Measurements from ENCODE around the gene DOK3. TPM values are rescaled to one million over a fixed set of nuclear protein-coding genes. Genes with fewer than 3 reads are reported as not detected.

DOK3 gene
- polyA plus RNA-seq, 2 of the 4 experiments (the other 2 are of a cell fraction) = 1.3 to 7.1 TPM

DNA sequence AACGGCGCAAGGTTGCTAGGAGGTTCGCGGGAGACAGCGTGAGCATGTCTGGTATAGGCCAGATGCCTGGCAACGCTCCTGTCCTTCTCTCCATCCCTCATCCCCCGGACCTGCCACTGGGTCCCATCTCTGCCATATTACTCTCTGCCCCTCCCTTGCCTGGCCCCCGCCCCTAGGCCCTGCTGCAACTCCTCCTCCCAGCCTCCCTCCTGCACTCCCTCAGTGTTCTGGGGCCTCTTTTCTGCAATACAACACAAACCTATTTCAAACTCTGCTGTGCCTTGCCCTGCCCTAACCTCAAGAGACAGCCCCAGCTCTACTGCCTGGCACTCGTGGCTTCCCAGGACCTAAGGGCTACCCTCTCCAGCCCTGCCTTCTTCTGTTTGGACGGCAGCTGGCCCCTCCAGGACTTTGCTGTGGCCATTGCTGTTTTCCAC lies 27.2 kb downstream of the DOK3 start:
- Histone ChIP-seq H3K4me1 (peaks cover 6% of the 10 kb centered on the region; the same call in 1 of the 3 replicates), H3K4me2 (no peak overlapping the region), H3K27ac (no peak overlapping the region), H3K4me3 (no peak overlapping the region), H3K9me3 (no peaks in the 10 kb centered on the region)
- ChIA-PET CTCF (interaction anchor here (18.8 to 19.7 kb wide), 2 partner anchors 9 to 26 kb away, joined by 220 to 241 read pairs; no protein-coding TSS in a partner anchor), POLR2A (no interaction called here)
- ATAC-seq (peak in 1 of 2 experiments; percentile 7; a peak in 2 of 6 replicates), FAIRE-seq (no peak), DNase-seq (ENCODE audit: low read depth in 1 of 2, low spot score in 1 of 2) (no peak)
- WGBS (ENCODE audit: missing lambda C conversion rate) = 86% methylated on average over 10 of the region's 10 CpGs
- TF ChIP-seq HOXA7 (CRISPR knock-in tag; IDR thresholded peaks at IDR 0.05) = no peak
- no peak for TF ChIP-seq CHD4 (IDR thresholded peaks at IDR 0.05; ENCODE audit: borderline replicate concordance)
- no peak for TF ChIP-seq MAZ (IDR thresholded peaks at IDR 0.05; ENCODE audit: borderline replicate concordance, low read depth, low read length)
- TF ChIP-seq HDAC2 (IDR thresholded peaks at IDR 0.05) = no peak

GRCh38 chr5:177479774-177480173 lies 29.9 kb downstream of the DOK3 start:
- H3K4me2 ChIP-seq = no peak overlapping the region
- ATAC-seq (no peak), FAIRE-seq (no peak), DNase-seq (ENCODE audit: low read depth in 1 of 2, low spot score in 1 of 2) (no peak)
- no peak overlapping the region for H3K4me3 ChIP-seq
- TF ChIP-seq, protein P1, sequence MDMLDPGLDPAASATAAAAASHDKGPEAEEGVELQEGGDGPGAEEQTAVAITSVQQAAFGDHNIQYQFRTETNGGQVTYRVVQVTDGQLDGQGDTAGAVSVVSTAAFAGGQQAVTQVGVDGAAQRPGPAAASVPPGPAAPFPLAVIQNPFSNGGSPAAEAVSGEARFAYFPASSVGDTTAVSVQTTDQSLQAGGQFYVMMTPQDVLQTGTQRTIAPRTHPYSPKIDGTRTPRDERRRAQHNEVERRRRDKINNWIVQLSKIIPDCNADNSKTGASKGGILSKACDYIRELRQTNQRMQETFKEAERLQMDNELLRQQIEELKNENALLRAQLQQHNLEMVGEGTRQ (IDR thresholded peaks at IDR 0.05) = no peak
- TF ChIP-seq JUN (IDR thresholded peaks at IDR 0.05) = 0 out of 5 replicates have a peak, but pooled peaks of 1 of the 2 experiments have one; percentile 0
- ChIA-PET CTCF (interaction anchor here (1.0 to 19.7 kb wide), 4 partner anchors 12 to 76 kb away, joined by 4 to 241 read pairs (median 124); no protein-coding TSS in a partner anchor), POLR2A (no interaction called here)
- peak overlapping the region in 1 of 2 experiments; percentile 69; a peak in 2 of 6 replicates for H3K27ac ChIP-seq
- H3K4me1 ChIP-seq = peaks cover 21% of the 10 kb centered on the region; the same call in 2 of the 3 replicates
- H3K9me3 ChIP-seq = no peaks in the 10 kb centered on the region
- WGBS (ENCODE audit: missing lambda C conversion rate) = 84% methylated on average over 14 of the region's 14 CpGs

- no peak; a peak in 1 of 6 replicates for ATAC-seq
- ChIA-PET CTCF (interaction anchor here (0.6 to 19.7 kb wide), 8 partner anchors 10 to 817 kb away, joined by 3 to 241 read pairs (median 7); partner anchors contain the start of gene PDLIM7), POLR2A (interaction anchor here (0.6 to 1.2 kb wide), 2 partner anchors 16 to 18 kb away, joined by 3 to 4 read pairs; partner anchors contain the start of gene PDLIM7)
- Histone ChIP-seq H3K4me2 (no peak overlapping the region), H3K4me3 (no peak overlapping the region), H3K9me3 (no peaks in the 10 kb centered on the region), H3K4me1 (peaks cover 22% of the 10 kb centered on the region; the same call in 2 of the 3 replicates), H3K27ac (peak overlapping the region; percentile 22 to 69; a peak in 4 of 6 replicates)
- 81% methylated on average over 18 of the region's 18 CpGs for WGBS (ENCODE audit: missing lambda C conversion rate)
- no peak for DNase-seq (ENCODE audit: low read depth in 1 of 2, low spot score in 1 of 2)
- TF ChIP-seq CBX2 (IDR thresholded peaks at IDR 0.05; ENCODE audit: borderline replicate concordance, low read depth) = no peak
- TF ChIP-seq RARB (CRISPR knock-in tag; IDR thresholded peaks at IDR 0.05) = no peak
- TF ChIP-seq CHD2 (IDR thresholded peaks at IDR 0.05; ENCODE audit: low read length, partially characterized antibody) = no peak
- no peak for TF ChIP-seq FOSL2 (IDR thresholded peaks at IDR 0.05)
- TF ChIP-seq FOSL2 (CRISPR knock-in tag; IDR thresholded peaks at IDR 0.05) = no peak
- TF ChIP-seq JUN (IDR thresholded peaks at IDR 0.05) = 0 out of 5 replicates have a peak, but pooled peaks of 1 of the 2 experiments have one; percentile 18
- no peak for TF ChIP-seq FOSB (CRISPR knock-in tag; IDR thresholded peaks at IDR 0.05)
- TF ChIP-seq, protein P2, sequence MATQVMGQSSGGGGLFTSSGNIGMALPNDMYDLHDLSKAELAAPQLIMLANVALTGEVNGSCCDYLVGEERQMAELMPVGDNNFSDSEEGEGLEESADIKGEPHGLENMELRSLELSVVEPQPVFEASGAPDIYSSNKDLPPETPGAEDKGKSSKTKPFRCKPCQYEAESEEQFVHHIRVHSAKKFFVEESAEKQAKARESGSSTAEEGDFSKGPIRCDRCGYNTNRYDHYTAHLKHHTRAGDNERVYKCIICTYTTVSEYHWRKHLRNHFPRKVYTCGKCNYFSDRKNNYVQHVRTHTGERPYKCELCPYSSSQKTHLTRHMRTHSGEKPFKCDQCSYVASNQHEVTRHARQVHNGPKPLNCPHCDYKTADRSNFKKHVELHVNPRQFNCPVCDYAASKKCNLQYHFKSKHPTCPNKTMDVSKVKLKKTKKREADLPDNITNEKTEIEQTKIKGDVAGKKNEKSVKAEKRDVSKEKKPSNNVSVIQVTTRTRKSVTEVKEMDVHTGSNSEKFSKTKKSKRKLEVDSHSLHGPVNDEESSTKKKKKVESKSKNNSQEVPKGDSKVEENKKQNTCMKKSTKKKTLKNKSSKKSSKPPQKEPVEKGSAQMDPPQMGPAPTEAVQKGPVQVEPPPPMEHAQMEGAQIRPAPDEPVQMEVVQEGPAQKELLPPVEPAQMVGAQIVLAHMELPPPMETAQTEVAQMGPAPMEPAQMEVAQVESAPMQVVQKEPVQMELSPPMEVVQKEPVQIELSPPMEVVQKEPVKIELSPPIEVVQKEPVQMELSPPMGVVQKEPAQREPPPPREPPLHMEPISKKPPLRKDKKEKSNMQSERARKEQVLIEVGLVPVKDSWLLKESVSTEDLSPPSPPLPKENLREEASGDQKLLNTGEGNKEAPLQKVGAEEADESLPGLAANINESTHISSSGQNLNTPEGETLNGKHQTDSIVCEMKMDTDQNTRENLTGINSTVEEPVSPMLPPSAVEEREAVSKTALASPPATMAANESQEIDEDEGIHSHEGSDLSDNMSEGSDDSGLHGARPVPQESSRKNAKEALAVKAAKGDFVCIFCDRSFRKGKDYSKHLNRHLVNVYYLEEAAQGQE (IDR thresholded peaks at IDR 0.05) = no peak
- TF ChIP-seq HMGXB4 (CRISPR knock-in tag; IDR thresholded peaks at IDR 0.05; ENCODE audit: borderline replicate concordance) = no peak
- TF ChIP-seq, protein P3, sequence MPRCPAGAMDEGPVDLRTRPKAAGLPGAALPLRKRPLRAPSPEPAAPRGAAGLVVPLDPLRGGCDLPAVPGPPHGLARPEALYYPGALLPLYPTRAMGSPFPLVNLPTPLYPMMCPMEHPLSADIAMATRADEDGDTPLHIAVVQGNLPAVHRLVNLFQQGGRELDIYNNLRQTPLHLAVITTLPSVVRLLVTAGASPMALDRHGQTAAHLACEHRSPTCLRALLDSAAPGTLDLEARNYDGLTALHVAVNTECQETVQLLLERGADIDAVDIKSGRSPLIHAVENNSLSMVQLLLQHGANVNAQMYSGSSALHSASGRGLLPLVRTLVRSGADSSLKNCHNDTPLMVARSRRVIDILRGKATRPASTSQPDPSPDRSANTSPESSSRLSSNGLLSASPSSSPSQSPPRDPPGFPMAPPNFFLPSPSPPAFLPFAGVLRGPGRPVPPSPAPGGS (IDR thresholded peaks at IDR 0.05) = no peak
- FAIRE-seq = no peak
Observed at GRCh38 chr5:177478711-177479646, 30.6 kb downstream of the DOK3 start.

All from A549 (cell line).